HG03354 (cell line): ENCODE measurements around the gene SWAP70.

Experiments
- ATAC-seq: cut with Tn5 transposase; IDR thresholded peaks from one replicate; pipeline ENCODE4 v1.9.1; 2021; ENCODE audit warnings: mild to moderate bottlenecking; ENCODE audit not compliant: unreplicated experiment, poor library complexity, severe bottlenecking

Gene SWAP70

DNA sequence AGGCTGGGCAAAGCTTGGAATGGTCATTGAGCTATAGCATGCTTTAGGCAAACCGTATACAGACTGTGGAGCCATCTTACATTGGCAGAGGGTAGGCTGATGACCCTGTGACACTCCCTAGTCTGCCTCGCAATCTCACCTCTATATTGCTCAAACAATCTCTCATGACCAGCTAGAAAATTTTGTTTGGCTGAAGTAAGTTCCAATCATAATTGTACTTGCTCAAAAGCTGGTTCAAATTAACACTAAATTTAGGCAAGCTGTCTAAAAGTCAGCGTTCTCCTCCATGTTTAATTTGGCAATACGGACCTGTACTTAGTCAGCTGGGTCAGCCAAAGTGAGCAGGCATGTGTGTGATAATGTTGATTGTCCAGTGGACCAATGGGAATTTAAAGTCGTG is 133.0 kb downstream of the SWAP70 start:
- ATAC-seq, result no peak

DNA sequence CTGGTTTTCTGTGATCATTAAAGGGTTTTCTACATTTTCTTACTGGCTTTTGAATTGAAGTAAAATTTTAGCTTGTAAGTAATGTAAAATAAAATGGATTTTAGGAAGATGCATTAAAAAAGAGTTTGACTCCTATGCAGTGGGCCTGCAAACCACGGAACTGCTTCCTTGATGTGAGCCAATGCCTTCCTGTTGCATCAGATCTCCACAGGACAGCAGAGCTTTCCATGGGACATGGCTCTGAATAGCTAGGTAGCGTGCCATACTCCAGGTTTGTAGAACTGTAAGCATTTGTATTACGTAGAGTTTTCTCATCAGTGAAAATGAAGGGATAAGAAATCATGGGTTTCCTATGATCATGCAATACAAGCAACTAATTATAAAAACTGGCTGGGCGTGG is 133.4 kb downstream of the SWAP70 start:
- ATAC-seq, result no peak

DNA sequence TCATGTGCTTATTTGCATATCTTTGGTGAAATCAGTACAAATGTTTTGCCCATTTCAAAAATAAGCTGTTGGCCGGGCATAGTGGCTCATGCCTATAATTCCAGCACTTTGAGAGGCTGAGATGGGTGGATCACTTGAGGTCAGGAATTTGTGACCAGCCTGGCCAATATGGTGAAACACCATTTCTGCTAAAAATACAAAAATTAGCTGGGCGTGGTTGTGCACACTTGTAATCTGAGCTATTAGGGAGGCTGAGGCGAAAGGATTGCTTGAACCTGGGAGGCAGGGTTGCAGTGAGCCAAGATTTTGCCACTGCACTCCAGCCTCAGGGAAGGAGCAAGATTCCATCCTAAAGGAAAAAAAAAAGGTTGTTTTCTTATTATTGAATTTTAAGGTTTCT is 136.0 kb downstream of the SWAP70 start:
- no peak for ATAC-seq

DNA sequence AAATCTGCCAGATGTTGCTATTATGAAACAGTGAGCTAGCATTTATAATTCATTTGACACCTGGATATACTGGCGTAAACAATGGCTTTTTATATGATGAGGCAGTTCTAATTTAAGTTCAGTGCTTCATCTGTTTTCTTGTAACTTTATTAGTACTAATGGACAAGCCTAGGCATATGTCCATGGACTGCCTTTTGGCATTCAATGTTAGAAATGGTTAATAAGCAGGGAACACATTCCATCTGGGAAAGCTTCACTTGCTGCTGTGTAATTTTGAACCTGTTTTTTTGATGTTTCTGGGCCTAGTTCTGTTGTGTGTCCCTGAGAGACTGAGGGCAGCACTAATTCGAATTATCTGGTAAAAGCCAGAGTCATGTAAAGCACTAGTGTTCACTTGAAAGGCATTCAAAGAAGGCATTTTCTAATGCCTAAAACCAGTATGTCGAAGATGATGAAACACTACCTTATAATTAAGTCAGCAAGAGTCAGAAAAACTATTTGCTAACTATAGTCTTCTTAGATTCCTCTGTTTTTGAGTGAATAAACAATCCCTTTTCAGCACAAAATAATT is 138.5 kb downstream of the SWAP70 start:
- ATAC-seq, result no peak
